GM23338 (cell line): ENCODE data around the gene MYMX. TPM values are rescaled to one million over a fixed set of nuclear protein-coding genes. Genes with fewer than 3 reads are reported as not detected.

Experiments used
- ATAC-seq: fragments of 200-7000 bp; cut with Tn5 transposase; 3 replicates; pipeline ENCODE4 v1.9.1; 2020
- DNase-seq: peaks from one replicate; pipeline ENCODE4 v3.0.0-alpha.2; 2015; ENCODE audit warnings: low spot score
- H2AFZ ChIP-seq: fragments of 200-600 bp; sonication (generic); 2 replicates; pipeline ENCODE4 v1.8.0; 2016; ENCODE audit warnings: antibody characterized with exemption, mild to moderate bottlenecking, moderate library complexity
- H3F3A ChIP-seq: fragments of 200-600 bp; sonication (generic); replicated peaks from 2 replicates; pipeline ENCODE4 v1.8.0; 2017; ENCODE audit warnings: antibody characterized with exemption, mixed run types, low read depth
- H3K27ac ChIP-seq: fragments of 200-600 bp; sonication (generic); 2 replicates; pipeline ENCODE4 v1.6.1; 2016; ENCODE audit warnings: low read depth
- H3K27me3 ChIP-seq: fragments of 200-600 bp; sonication (generic); 2 replicates; pipeline ENCODE4 v1.8.0; 2016; ENCODE audit warnings: mild to moderate bottlenecking, mixed run types, moderate library complexity; ENCODE audit not compliant: insufficient read depth
- H3K36me3 ChIP-seq: fragments of 200-600 bp; sonication (generic); 2 replicates; pipeline ENCODE4 v1.8.0; 2016; ENCODE audit warnings: mild to moderate bottlenecking; ENCODE audit not compliant: insufficient read depth
- H3K4me1 ChIP-seq: fragments of 200-600 bp; sonication (generic); 2 replicates; pipeline ENCODE4 v1.8.0; 2016; ENCODE audit warnings: mild to moderate bottlenecking, moderate library complexity; ENCODE audit not compliant: insufficient read depth
- H3K4me2 ChIP-seq: fragments of 200-600 bp; sonication (generic); 2 replicates; pipeline ENCODE4 v1.7.1; 2017; ENCODE audit warnings: mixed run types
- H3K4me3 ChIP-seq: fragments of 200-600 bp; sonication (generic); 2 replicates; pipeline ENCODE4 v1.6.1; 2016; ENCODE audit warnings: mixed run types
- H3K79me2 ChIP-seq: fragments of 200-600 bp; sonication (generic); replicated peaks from 2 replicates; pipeline ENCODE4 v1.8.0; 2017; ENCODE audit warnings: mild to moderate bottlenecking; ENCODE audit not compliant: insufficient read depth
- H3K9me2 ChIP-seq: fragments of 200-600 bp; sonication (generic); 2 replicates; pipeline ENCODE4 v1.8.0; 2017; ENCODE audit not compliant: insufficient read depth
- H4K20me1 ChIP-seq: fragments of 200-600 bp; sonication (generic); replicated peaks from 2 replicates; pipeline ENCODE4 v1.8.0; 2017; ENCODE audit warnings: mild to moderate bottlenecking; ENCODE audit not compliant: insufficient read depth
- H3K27ac Mint-ChIP-seq: 2 replicates; pipeline ENCODE4 v1.8.0; 2020; ENCODE audit warnings: inconsistent platforms, mild to moderate bottlenecking, moderate library complexity, mixed read lengths
- H3K27me3 Mint-ChIP-seq: 3 replicates; pipeline ENCODE4 v1.8.0; 2022; ENCODE audit warnings: low read depth, mild to moderate bottlenecking, moderate library complexity, mixed read lengths, inconsistent platforms; ENCODE audit not compliant: insufficient read depth, poor library complexity
- H3K36me3 Mint-ChIP-seq: 3 replicates; pipeline ENCODE4 v1.8.0; 2021; ENCODE audit warnings: low read depth, mild to moderate bottlenecking, inconsistent platforms, moderate library complexity, mixed read lengths
- H3K4me1 Mint-ChIP-seq: 3 replicates; pipeline ENCODE4 v1.8.0; 2020; ENCODE audit warnings: mild to moderate bottlenecking, inconsistent platforms, mixed read lengths
- H3K4me3 Mint-ChIP-seq: 3 replicates; pipeline ENCODE4 v1.8.0; 2021; ENCODE audit warnings: moderate library complexity, mild to moderate bottlenecking, inconsistent platforms, mixed read lengths
- H3K9me3 Mint-ChIP-seq: 3 replicates; pipeline ENCODE4 v1.8.0; 2020; ENCODE audit warnings: moderate library complexity, mild to moderate bottlenecking, inconsistent platforms, mixed read lengths
- CREB1 ChIP-seq: fragments of 250-450 bp; sonication (Bioruptor Pico); IDR thresholded peaks from 2 replicates; pipeline ENCODE4 v1.5.0; 2020; ENCODE audit warnings: low read depth, mild to moderate bottlenecking, moderate library complexity
- EZH2phosphoT487 ChIP-seq: fragments of 200-600 bp; sonication (generic); IDR thresholded peaks from one replicate; pipeline ENCODE4 v1.8.1; 2018; ENCODE audit warnings: antibody characterized with exemption; ENCODE audit not compliant: unreplicated experiment
- JUNB ChIP-seq: IDR thresholded peaks from one replicate; pipeline ENCODE4 v1.6.1; 2016; ENCODE audit warnings: antibody characterized with exemption; ENCODE audit not compliant: unreplicated experiment
- NANOG ChIP-seq: IDR thresholded peaks from 2 replicates; pipeline ENCODE4 v1.6.1; 2016; ENCODE audit warnings: antibody characterized with exemption, borderline replicate concordance
- POLR2AphosphoS5 ChIP-seq: IDR thresholded peaks from 2 replicates; pipeline ENCODE4 v1.6.1; 2016; ENCODE audit warnings: antibody characterized with exemption, low read depth
- STAT1 ChIP-seq: IDR thresholded peaks from one replicate; pipeline ENCODE4 v1.6.1; 2016; ENCODE audit warnings: antibody characterized with exemption; ENCODE audit not compliant: unreplicated experiment
- ZNF114 ChIP-seq: fragments of 250-450 bp; sonication (Bioruptor Pico); IDR thresholded peaks from 2 replicates; pipeline ENCODE4 v1.5.0; 2020; ENCODE audit warnings: mild to moderate bottlenecking, moderate library complexity
- polyA plus RNA-seq: library from polyadenylated mRNA; unstranded; fragments of >200 nt; fragmentation: Nextera tagmentation; extraction: Ambion mirVana; gene quantifications from 2 replicates; pipeline ENCODE4 v1.2.1, GENCODE V29; 2016
- total RNA-seq: library from RNA; depleted of rRNA; stranded (reverse); fragments of >200 nt; shearing (Covaris generic); gene quantifications from 2 replicates; pipeline ENCODE4 v1.2.3, GENCODE V29; 2014
- TF ChIP-seq, protein P1 (sequence below), 2 experiments: fragments of 200-600 bp in 1 of 2; sonication (generic) in 1 of 2; conservative IDR thresholded peaks; 2 replicates each; pipeline versions ENCODE4 v1.5.1 to v1.6.1; 2016 to 2017; ENCODE audit warnings: antibody characterized with exemption in 2 of 2, low read depth in 2 of 2, mild to moderate bottlenecking in 2 of 2, moderate library complexity in 1 of 2
- TF ChIP-seq, protein P2 (sequence below): IDR thresholded peaks from 2 replicates; pipeline ENCODE4 v1.6.1; 2016; ENCODE audit warnings: antibody characterized with exemption
- TF ChIP-seq, protein P3 (sequence below): IDR thresholded peaks from one replicate; pipeline ENCODE4 v1.6.1; 2018; ENCODE audit warnings: antibody characterized with exemption; ENCODE audit not compliant: unreplicated experiment

The MYMX gene
- total and polyA plus RNA-seq, 2 experiments from 2014 or later, result 2.8 to 7.1 TPM

DNA sequence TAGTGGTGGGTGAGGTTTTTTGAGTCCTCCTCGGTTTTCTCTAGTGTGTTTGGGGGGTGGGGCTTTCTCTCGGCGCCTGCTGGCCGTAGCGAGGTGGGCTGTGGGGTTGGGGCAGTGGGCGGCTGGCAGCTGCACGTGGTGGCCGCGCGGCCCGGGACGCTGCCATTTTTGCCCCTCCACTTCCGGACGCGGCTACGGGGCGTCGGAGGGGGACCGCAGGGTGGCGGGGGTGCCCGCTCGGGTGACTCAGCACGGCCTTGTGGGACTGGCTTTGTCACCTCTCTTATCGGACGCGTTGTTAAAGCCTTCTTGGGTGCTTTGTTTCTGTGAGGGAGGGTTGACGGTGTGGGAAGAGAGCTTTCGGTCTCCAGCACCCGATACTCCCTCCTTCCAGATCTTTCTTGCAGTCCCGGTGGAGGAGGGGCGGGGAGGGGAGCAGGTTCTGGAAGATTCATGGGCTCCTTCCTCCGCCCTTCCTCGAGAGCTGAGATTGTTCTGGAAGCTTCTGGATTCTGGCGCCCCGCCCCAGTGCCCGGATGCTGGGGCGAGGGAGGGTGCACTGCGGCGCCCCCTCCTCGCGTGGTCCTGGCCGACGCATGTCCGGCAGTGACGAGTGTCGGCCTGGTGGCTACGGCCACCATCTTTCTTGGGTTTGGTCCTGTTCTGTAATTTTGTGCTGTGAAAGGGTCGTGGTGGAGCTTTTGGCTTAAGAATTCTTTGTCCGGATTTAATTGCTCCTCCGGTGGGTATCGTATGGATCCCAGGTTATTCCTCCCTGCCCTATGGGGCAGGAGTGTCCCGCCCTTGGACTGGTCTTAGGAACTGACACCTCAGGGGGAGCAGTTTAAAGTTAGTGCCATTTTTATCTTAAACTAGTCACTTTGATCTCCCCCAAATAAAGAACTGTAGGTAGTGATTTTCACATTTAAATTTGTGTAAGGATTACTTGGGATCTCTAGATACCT is 30.9 kb downstream of the MYMX start:
- DNase-seq (peak; percentile 62), ATAC-seq (peak; percentile 4)
- Histone ChIP-seq H2AFZ (no peak overlapping the region), H3K4me1 (peaks cover 33% of the 10 kb centered on the region), H3K9me2 (no peaks in the 10 kb centered on the region), H3K4me3 (peak overlapping the region; percentile 100), H3K79me2 (peaks cover 54% of the 10 kb centered on the region), H3K4me2 (peak overlapping the region; percentile 90), H3F3A (peaks cover 64% of the 10 kb centered on the region), H4K20me1 (peaks cover 52% of the 10 kb centered on the region), H3K27me3 (no peaks in the 10 kb centered on the region), H3K36me3 (peaks cover 48% of the 10 kb centered on the region), H3K27ac (peak overlapping the region; percentile 99)
- TF ChIP-seq CREB1 (CRISPR knock-in tag) (peak; percentile 36; the same call in 1 of the 2 replicates), JUNB (no peak), POLR2AphosphoS5 (peak; percentile 5; the same call in 1 of the 2 replicates)
- TF ChIP-seq, protein P1, sequence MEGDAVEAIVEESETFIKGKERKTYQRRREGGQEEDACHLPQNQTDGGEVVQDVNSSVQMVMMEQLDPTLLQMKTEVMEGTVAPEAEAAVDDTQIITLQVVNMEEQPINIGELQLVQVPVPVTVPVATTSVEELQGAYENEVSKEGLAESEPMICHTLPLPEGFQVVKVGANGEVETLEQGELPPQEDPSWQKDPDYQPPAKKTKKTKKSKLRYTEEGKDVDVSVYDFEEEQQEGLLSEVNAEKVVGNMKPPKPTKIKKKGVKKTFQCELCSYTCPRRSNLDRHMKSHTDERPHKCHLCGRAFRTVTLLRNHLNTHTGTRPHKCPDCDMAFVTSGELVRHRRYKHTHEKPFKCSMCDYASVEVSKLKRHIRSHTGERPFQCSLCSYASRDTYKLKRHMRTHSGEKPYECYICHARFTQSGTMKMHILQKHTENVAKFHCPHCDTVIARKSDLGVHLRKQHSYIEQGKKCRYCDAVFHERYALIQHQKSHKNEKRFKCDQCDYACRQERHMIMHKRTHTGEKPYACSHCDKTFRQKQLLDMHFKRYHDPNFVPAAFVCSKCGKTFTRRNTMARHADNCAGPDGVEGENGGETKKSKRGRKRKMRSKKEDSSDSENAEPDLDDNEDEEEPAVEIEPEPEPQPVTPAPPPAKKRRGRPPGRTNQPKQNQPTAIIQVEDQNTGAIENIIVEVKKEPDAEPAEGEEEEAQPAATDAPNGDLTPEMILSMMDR (conservative IDR thresholded peaks at IDR 0.05; ENCODE audit: low read depth in 2 of 2), result no peak
- H3K4me1 Mint-ChIP-seq, result peaks cover 42% of the 10 kb centered on the region
- peaks cover 13% of the 10 kb centered on the region for H3K9me3 Mint-ChIP-seq
- peaks cover 68% of the 10 kb centered on the region for H3K27me3 Mint-ChIP-seq
- H3K36me3 Mint-ChIP-seq, result peaks cover 57% of the 10 kb centered on the region
- peak overlapping the region; percentile 100 for H3K27ac Mint-ChIP-seq
- peak overlapping the region; percentile 100 for H3K4me3 Mint-ChIP-seq

DNA sequence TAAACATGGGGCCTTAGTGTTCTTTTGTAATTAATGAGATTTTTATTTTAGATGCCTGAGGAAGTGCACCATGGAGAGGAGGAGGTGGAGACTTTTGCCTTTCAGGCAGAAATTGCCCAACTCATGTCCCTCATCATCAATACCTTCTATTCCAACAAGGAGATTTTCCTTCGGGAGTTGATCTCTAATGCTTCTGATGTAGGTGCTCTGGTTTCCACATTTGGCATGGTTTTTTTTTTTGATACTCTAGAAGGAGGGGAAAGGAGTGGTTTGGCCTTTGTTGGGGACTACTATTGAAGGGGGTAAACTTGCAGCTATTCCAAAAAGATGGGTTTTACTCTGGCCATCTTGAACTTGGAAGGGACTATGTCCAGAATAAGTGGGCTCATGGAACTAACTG is 31.9 kb downstream of the MYMX start:
- Mint-ChIP-seq H3K4me1 (peaks cover 50% of the 10 kb centered on the region), H3K36me3 (peaks cover 67% of the 10 kb centered on the region), H3K27ac (peak overlapping the region; percentile 100), H3K27me3 (peaks cover 73% of the 10 kb centered on the region), H3K4me3 (peak overlapping the region; percentile 100), H3K9me3 (peaks cover 13% of the 10 kb centered on the region)
- Histone ChIP-seq H3K27ac (peak overlapping the region; percentile 99), H4K20me1 (peaks cover 56% of the 10 kb centered on the region), H3K79me2 (peaks cover 54% of the 10 kb centered on the region), H3K4me3 (peak overlapping the region; percentile 100), H3K4me1 (peaks cover 33% of the 10 kb centered on the region), H3K27me3 (no peaks in the 10 kb centered on the region), H3F3A (peaks cover 74% of the 10 kb centered on the region), H2AFZ (no peak overlapping the region), H3K36me3 (peaks cover 56% of the 10 kb centered on the region), H3K4me2 (peak overlapping the region; percentile 90), H3K9me2 (no peaks in the 10 kb centered on the region)
- ATAC-seq, result no peak
- DNase-seq, result no peak
- TF ChIP-seq STAT1 (no peak), EZH2phosphoT487 (no peak), NANOG (no peak), CREB1 (CRISPR knock-in tag) (no peak), ZNF114 (CRISPR knock-in tag) (no peak)
- TF ChIP-seq, protein P2, sequence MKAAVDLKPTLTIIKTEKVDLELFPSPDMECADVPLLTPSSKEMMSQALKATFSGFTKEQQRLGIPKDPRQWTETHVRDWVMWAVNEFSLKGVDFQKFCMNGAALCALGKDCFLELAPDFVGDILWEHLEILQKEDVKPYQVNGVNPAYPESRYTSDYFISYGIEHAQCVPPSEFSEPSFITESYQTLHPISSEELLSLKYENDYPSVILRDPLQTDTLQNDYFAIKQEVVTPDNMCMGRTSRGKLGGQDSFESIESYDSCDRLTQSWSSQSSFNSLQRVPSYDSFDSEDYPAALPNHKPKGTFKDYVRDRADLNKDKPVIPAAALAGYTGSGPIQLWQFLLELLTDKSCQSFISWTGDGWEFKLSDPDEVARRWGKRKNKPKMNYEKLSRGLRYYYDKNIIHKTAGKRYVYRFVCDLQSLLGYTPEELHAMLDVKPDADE, result no peak
- TF ChIP-seq, protein P3, sequence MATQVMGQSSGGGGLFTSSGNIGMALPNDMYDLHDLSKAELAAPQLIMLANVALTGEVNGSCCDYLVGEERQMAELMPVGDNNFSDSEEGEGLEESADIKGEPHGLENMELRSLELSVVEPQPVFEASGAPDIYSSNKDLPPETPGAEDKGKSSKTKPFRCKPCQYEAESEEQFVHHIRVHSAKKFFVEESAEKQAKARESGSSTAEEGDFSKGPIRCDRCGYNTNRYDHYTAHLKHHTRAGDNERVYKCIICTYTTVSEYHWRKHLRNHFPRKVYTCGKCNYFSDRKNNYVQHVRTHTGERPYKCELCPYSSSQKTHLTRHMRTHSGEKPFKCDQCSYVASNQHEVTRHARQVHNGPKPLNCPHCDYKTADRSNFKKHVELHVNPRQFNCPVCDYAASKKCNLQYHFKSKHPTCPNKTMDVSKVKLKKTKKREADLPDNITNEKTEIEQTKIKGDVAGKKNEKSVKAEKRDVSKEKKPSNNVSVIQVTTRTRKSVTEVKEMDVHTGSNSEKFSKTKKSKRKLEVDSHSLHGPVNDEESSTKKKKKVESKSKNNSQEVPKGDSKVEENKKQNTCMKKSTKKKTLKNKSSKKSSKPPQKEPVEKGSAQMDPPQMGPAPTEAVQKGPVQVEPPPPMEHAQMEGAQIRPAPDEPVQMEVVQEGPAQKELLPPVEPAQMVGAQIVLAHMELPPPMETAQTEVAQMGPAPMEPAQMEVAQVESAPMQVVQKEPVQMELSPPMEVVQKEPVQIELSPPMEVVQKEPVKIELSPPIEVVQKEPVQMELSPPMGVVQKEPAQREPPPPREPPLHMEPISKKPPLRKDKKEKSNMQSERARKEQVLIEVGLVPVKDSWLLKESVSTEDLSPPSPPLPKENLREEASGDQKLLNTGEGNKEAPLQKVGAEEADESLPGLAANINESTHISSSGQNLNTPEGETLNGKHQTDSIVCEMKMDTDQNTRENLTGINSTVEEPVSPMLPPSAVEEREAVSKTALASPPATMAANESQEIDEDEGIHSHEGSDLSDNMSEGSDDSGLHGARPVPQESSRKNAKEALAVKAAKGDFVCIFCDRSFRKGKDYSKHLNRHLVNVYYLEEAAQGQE, result no peak
- TF ChIP-seq, protein P1 (conservative IDR thresholded peaks at IDR 0.05; ENCODE audit: low read depth in 2 of 2), result no peak
